CD1c-positive myeloid dendritic cell (primary cell): Measurements from ENCODE around the gene METTL4.
A peak's percentile ranks its signal among the peaks of the same experiment; 100 is the strongest.

ENCODE experiments used
- DNase-seq: peaks from one replicate; pipeline ENCODE4 v3.0.0-alpha.2; 2016; ENCODE audit errors: extremely low spot score

Gene METTL4

GRCh38 chr18:2571200-2572170, at the start of gene METTL4, which contains the start of gene NDC80:
METTL4 (minus strand) TSS chr18:2571505; CDS start chr18:2567216, 4,289 bp downstream.
NDC80 (plus strand) TSS chr18:2571557; CDS start chr18:2572986, 1,429 bp downstream.
- DNase-seq = peak; percentile 94

- no peak for DNase-seq
Measured at GRCh38 chr18:2618009-2618408, 46.7 kb upstream of the METTL4 start.

- DNase-seq = no peak
Measured at GRCh38 chr18:2617401-2617998, 46.2 kb upstream of the METTL4 start.

GRCh38 chr18:2612996-2613395, 41.7 kb upstream of the METTL4 start:
- no peak for DNase-seq

GRCh38 chr18:2610549-2610948, 39.2 kb upstream of the METTL4 start:
- DNase-seq = no peak

- DNase-seq = no peak
Measured at GRCh38 chr18:2609604-2610003, 38.3 kb upstream of the METTL4 start.

- DNase-seq = peak; percentile 36
Measured at GRCh38 chr18:2606335-2606734, 35.0 kb upstream of the METTL4 start.

- DNase-seq = no peak
Measured at GRCh38 chr18:2602844-2603243, 31.5 kb upstream of the METTL4 start.

- DNase-seq = no peak
Measured at GRCh38 chr18:2597639-2598038, 26.3 kb upstream of the METTL4 start.

- no peak for DNase-seq
Measured at GRCh38 chr18:2590303-2590702, 19.0 kb upstream of the METTL4 start.

- DNase-seq = no peak
Measured at GRCh38 chr18:2589345-2590068, 18.2 kb upstream of the METTL4 start.

GRCh38 chr18:2588666-2589344, 17.5 kb upstream of the METTL4 start:
- no peak for DNase-seq

GRCh38 chr18:2587788-2588187, 16.5 kb upstream of the METTL4 start:
- DNase-seq = no peak

- DNase-seq = no peak
Measured at GRCh38 chr18:2573408-2573807, 2.1 kb upstream of the METTL4 start.

GRCh38 chr18:2572892-2573291, 1.6 kb upstream of the METTL4 start:
- no peak for DNase-seq

- DNase-seq = no peak
Measured at GRCh38 chr18:2572171-2572569, 865 bp upstream of the METTL4 start.

GRCh38 chr18:2570772-2571199, 519 bp downstream of the METTL4 start:
- DNase-seq = peak; percentile 71

GRCh38 chr18:2569338-2570207, 1.7 kb downstream of the METTL4 start:
- no peak for DNase-seq

- no peak for DNase-seq
Measured at GRCh38 chr18:2568605-2569004, 2.7 kb downstream of the METTL4 start.

- no peak for DNase-seq
Measured at GRCh38 chr18:2568129-2568528, 3.2 kb downstream of the METTL4 start.

- DNase-seq = no peak
Measured at GRCh38 chr18:2564373-2564772, 6.9 kb downstream of the METTL4 start.
